Endothelial cell of umbilical vein (primary cell): Measurements from ENCODE around the gene DPH1.

Experiments
- EZH2 ChIP-seq: IDR thresholded peaks from 2 replicates; pipeline ENCODE4 v1.6.1; 2012; ENCODE audit warnings: borderline replicate concordance, low read depth, mild to moderate bottlenecking, moderate library complexity, low read length, inconsistent platforms; ENCODE audit not compliant: severe bottlenecking
- MAX ChIP-seq: IDR thresholded peaks from 2 replicates; pipeline ENCODE4 v1.6.1; 2011; ENCODE audit not compliant: insufficient read depth, insufficient read length
- POLR2A ChIP-seq: IDR thresholded peaks from 2 replicates; pipeline ENCODE4 v1.6.1; 2012; ENCODE audit warnings: low read depth, mild to moderate bottlenecking, control low read depth, low read length

- TF ChIP-seq POLR2A (no peak), EZH2 (no peak), MAX (no peak)
These were observed 46.4 kb downstream of the DPH1 start for GRCh38 chr17:2076087-2076984.
